ENCODE measurements around the gene ADO. TPM values are rescaled to one million over a fixed set of nuclear protein-coding genes. Genes with fewer than 3 reads are reported as not detected.
"Not testable (repeated sequence)": the region's sequence is repeated elsewhere in the genome, so short reads cannot be mapped to it uniquely, and the experiment has no call there.

The ADO gene
- polyA plus RNA-seq, 1 of the 3 experiments (the other 2 are of a cell fraction) = 6.9 TPM

- Histone ChIP-seq H3K9me2 (no peaks in the 10 kb centered on the region), H4K20me1 (ENCODE audit: insufficient read depth) (no peaks in the 10 kb centered on the region), H2AFZ (ENCODE audit: low read depth) (no peak overlapping the region), H3K9me3 (no peaks in the 10 kb centered on the region), H3K27me3 (ENCODE audit: insufficient read depth) (no peaks in the 10 kb centered on the region; the same call in 1 of the 2 replicates), H3K4me2 (no peak overlapping the region), H3K79me2 (ENCODE audit: insufficient read depth) (no peaks in the 10 kb centered on the region), H3K27ac (ENCODE audit: low read depth in 2 of 2, low read length in 1 of 2) (no peak overlapping the region), H3K9ac (no peak overlapping the region), H3K4me1 (ENCODE audit: control insufficient read depth in 1 of 2, insufficient read depth in 2 of 2, low read depth in 1 of 2, low read length in 1 of 2) (no peaks in the 10 kb centered on the region), H3K36me3 (replicated peaks in 1 of 2; ENCODE audit: control insufficient read depth in 1 of 2, insufficient read depth in 2 of 2, low read length in 1 of 2) (no peaks in the 10 kb centered on the region), H3K4me3 (ENCODE audit: low read depth in 2 of 2, low read length in 1 of 2) (no peak overlapping the region), H3F3A (replicated peaks; ENCODE audit: insufficient read depth) (no peaks in the 10 kb centered on the region)
- CTCF ChIA-PET = interaction anchor here (0.5 to 1.1 kb wide), 3 partner anchors 24 to 288 kb away, joined by 3 read pairs; no protein-coding TSS in a partner anchor
- no peak for DNase-seq
- TF ChIP-seq IRF3 (IDR thresholded peaks at IDR 0.05; ENCODE audit: low read depth, low read length) = no peak
- no peak for TF ChIP-seq TCF12 (IDR thresholded peaks at IDR 0.05)
- no peak for TF ChIP-seq TAF1 (IDR thresholded peaks at IDR 0.05; ENCODE audit: borderline replicate concordance, low read depth, low read length)
- TF ChIP-seq PBX3 (IDR thresholded peaks at IDR 0.05) = no peak
- TF ChIP-seq REST (IDR thresholded peaks at IDR 0.05; ENCODE audit: low read depth, low read length) = no peak
- no peak for TF ChIP-seq ELF1 (IDR thresholded peaks at IDR 0.05)
- no peak for TF ChIP-seq JUND (IDR thresholded peaks at IDR 0.05)
- TF ChIP-seq YY1 (IDR thresholded peaks at IDR 0.05; ENCODE audit: low read depth) = no peak
- no peak for TF ChIP-seq CHD2 (IDR thresholded peaks at IDR 0.05; ENCODE audit: low read length, partially characterized antibody)
- no peak for TF ChIP-seq FOSL2 (IDR thresholded peaks at IDR 0.05; ENCODE audit: borderline replicate concordance, low read depth)
- no peak for TF ChIP-seq RFX5 (IDR thresholded peaks at IDR 0.05; ENCODE audit: low read length)
- TF ChIP-seq NRF1 (IDR thresholded peaks at IDR 0.05; ENCODE audit: low read depth, low read length) = no peak
- no peak for TF ChIP-seq GABPA (IDR thresholded peaks at IDR 0.05; ENCODE audit: low read depth)
- TF ChIP-seq MXI1 (IDR thresholded peaks at IDR 0.05; ENCODE audit: low read depth, low read length) = no peak
- WGBS (ENCODE audit: low lambda C conversion rate) = 42% methylated on average over 5 of the region's 5 CpGs
- POLR2A ChIA-PET = interaction anchor here (0.7 kb wide), 1 partner anchor 63 kb away, joined by 3 read pairs; no protein-coding TSS in a partner anchor
Observed at GRCh38 chr10:62779487-62780248, 24.9 kb upstream of the ADO start.

GRCh38 chr10:62784537-62784936 is 20.0 kb upstream of the ADO start:
- not testable (repeated sequence) for H3K9me3 ChIP-seq, DNase-seq

GRCh38 chr10:62788285-62788684 is 16.2 kb upstream of the ADO start:
- H3K4me2 ChIP-seq; H3K79me2 ChIP-seq (ENCODE audit: insufficient read depth); DNase-seq; H3K4me3 ChIP-seq (ENCODE audit: low read depth in 2 of 2, low read length in 1 of 2); H3K27ac ChIP-seq (ENCODE audit: low read depth in 2 of 2, low read length in 1 of 2); H3K9me3 ChIP-seq; H3K27me3 ChIP-seq (ENCODE audit: insufficient read depth); H3K9me2 ChIP-seq; H3K4me1 ChIP-seq (ENCODE audit: control insufficient read depth in 1 of 2, insufficient read depth in 2 of 2, low read depth in 1 of 2, low read length in 1 of 2); H2AFZ ChIP-seq (ENCODE audit: low read depth); POLR2A ChIA-PET; H4K20me1 ChIP-seq (ENCODE audit: insufficient read depth); H3K9ac ChIP-seq; H3K36me3 ChIP-seq (replicated peaks in 1 of 2; ENCODE audit: control insufficient read depth in 1 of 2, insufficient read depth in 2 of 2, low read length in 1 of 2); CTCF ChIA-PET; H3F3A ChIP-seq (replicated peaks; ENCODE audit: insufficient read depth): not testable (repeated sequence)
- WGBS (ENCODE audit: low lambda C conversion rate) = 44% methylated on average over 2 of the region's 2 CpGs

More at GRCh38 chr10:62784537-62784936, 20.0 kb upstream of the ADO start:
- CTCF ChIA-PET = interaction anchor here (1.4 kb wide), 1 partner anchor 13 kb away, joined by 3 read pairs; no protein-coding TSS in a partner anchor
- H3K4me2 ChIP-seq; H3K27ac ChIP-seq (ENCODE audit: low read depth in 2 of 2, low read length in 1 of 2); H3K36me3 ChIP-seq (replicated peaks in 1 of 2; ENCODE audit: control insufficient read depth in 1 of 2, insufficient read depth in 2 of 2, low read length in 1 of 2); H3F3A ChIP-seq (replicated peaks; ENCODE audit: insufficient read depth); H2AFZ ChIP-seq (ENCODE audit: low read depth); H3K79me2 ChIP-seq (ENCODE audit: insufficient read depth); H3K9ac ChIP-seq; H4K20me1 ChIP-seq (ENCODE audit: insufficient read depth); POLR2A ChIA-PET; H3K4me1 ChIP-seq (ENCODE audit: control insufficient read depth in 1 of 2, insufficient read depth in 2 of 2, low read depth in 1 of 2, low read length in 1 of 2); H3K9me2 ChIP-seq; H3K27me3 ChIP-seq (ENCODE audit: insufficient read depth); H3K4me3 ChIP-seq (ENCODE audit: low read depth in 2 of 2, low read length in 1 of 2): not testable (repeated sequence)
- WGBS (ENCODE audit: low lambda C conversion rate) = 29% methylated on average over 3 of the region's 3 CpGs

Data from SK-N-SH (cell line).